GM23338 (cell line): Measurements from ENCODE around the gene ANAPC13.

ENCODE experiments used
- POLR2AphosphoS5 ChIP-seq: IDR thresholded peaks from 2 replicates; pipeline ENCODE4 v1.6.1; 2016; ENCODE audit warnings: antibody characterized with exemption, low read depth
- TF ChIP-seq, protein P1 (sequence below): IDR thresholded peaks from 2 replicates; pipeline ENCODE4 v1.6.1; 2016; ENCODE audit warnings: antibody characterized with exemption
- TF ChIP-seq, protein P2 (sequence below), 2 experiments: fragments of 200-600 bp in 1 of 2; sonication (generic) in 1 of 2; conservative IDR thresholded peaks; 2 replicates each; pipeline versions ENCODE4 v1.5.1 to v1.6.1; 2016 to 2017; ENCODE audit warnings: antibody characterized with exemption in 2 of 2, low read depth in 2 of 2, mild to moderate bottlenecking in 2 of 2, moderate library complexity in 1 of 2
- TF ChIP-seq, protein P3 (sequence below): IDR thresholded peaks from one replicate; pipeline ENCODE4 v1.6.1; 2018; ENCODE audit warnings: antibody characterized with exemption; ENCODE audit not compliant: unreplicated experiment

- TF ChIP-seq, protein P1, sequence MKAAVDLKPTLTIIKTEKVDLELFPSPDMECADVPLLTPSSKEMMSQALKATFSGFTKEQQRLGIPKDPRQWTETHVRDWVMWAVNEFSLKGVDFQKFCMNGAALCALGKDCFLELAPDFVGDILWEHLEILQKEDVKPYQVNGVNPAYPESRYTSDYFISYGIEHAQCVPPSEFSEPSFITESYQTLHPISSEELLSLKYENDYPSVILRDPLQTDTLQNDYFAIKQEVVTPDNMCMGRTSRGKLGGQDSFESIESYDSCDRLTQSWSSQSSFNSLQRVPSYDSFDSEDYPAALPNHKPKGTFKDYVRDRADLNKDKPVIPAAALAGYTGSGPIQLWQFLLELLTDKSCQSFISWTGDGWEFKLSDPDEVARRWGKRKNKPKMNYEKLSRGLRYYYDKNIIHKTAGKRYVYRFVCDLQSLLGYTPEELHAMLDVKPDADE = no peak
- TF ChIP-seq, protein P2, sequence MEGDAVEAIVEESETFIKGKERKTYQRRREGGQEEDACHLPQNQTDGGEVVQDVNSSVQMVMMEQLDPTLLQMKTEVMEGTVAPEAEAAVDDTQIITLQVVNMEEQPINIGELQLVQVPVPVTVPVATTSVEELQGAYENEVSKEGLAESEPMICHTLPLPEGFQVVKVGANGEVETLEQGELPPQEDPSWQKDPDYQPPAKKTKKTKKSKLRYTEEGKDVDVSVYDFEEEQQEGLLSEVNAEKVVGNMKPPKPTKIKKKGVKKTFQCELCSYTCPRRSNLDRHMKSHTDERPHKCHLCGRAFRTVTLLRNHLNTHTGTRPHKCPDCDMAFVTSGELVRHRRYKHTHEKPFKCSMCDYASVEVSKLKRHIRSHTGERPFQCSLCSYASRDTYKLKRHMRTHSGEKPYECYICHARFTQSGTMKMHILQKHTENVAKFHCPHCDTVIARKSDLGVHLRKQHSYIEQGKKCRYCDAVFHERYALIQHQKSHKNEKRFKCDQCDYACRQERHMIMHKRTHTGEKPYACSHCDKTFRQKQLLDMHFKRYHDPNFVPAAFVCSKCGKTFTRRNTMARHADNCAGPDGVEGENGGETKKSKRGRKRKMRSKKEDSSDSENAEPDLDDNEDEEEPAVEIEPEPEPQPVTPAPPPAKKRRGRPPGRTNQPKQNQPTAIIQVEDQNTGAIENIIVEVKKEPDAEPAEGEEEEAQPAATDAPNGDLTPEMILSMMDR (conservative IDR thresholded peaks at IDR 0.05; ENCODE audit: low read depth in 2 of 2) = no peak
- TF ChIP-seq, protein P3, sequence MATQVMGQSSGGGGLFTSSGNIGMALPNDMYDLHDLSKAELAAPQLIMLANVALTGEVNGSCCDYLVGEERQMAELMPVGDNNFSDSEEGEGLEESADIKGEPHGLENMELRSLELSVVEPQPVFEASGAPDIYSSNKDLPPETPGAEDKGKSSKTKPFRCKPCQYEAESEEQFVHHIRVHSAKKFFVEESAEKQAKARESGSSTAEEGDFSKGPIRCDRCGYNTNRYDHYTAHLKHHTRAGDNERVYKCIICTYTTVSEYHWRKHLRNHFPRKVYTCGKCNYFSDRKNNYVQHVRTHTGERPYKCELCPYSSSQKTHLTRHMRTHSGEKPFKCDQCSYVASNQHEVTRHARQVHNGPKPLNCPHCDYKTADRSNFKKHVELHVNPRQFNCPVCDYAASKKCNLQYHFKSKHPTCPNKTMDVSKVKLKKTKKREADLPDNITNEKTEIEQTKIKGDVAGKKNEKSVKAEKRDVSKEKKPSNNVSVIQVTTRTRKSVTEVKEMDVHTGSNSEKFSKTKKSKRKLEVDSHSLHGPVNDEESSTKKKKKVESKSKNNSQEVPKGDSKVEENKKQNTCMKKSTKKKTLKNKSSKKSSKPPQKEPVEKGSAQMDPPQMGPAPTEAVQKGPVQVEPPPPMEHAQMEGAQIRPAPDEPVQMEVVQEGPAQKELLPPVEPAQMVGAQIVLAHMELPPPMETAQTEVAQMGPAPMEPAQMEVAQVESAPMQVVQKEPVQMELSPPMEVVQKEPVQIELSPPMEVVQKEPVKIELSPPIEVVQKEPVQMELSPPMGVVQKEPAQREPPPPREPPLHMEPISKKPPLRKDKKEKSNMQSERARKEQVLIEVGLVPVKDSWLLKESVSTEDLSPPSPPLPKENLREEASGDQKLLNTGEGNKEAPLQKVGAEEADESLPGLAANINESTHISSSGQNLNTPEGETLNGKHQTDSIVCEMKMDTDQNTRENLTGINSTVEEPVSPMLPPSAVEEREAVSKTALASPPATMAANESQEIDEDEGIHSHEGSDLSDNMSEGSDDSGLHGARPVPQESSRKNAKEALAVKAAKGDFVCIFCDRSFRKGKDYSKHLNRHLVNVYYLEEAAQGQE = no peak
- TF ChIP-seq POLR2AphosphoS5 = no peak
Measured at GRCh38 chr3:134476306-134476705, 9.5 kb downstream of the ANAPC13 start.
